ENCODE data around the gene DIAPH2. TPM values are rescaled to one million over a fixed set of nuclear protein-coding genes. Genes with fewer than 3 reads are reported as not detected.

DIAPH2 gene
- total RNA-seq, 1 experiment from 2014 or later, result 22.5 TPM

DNA sequence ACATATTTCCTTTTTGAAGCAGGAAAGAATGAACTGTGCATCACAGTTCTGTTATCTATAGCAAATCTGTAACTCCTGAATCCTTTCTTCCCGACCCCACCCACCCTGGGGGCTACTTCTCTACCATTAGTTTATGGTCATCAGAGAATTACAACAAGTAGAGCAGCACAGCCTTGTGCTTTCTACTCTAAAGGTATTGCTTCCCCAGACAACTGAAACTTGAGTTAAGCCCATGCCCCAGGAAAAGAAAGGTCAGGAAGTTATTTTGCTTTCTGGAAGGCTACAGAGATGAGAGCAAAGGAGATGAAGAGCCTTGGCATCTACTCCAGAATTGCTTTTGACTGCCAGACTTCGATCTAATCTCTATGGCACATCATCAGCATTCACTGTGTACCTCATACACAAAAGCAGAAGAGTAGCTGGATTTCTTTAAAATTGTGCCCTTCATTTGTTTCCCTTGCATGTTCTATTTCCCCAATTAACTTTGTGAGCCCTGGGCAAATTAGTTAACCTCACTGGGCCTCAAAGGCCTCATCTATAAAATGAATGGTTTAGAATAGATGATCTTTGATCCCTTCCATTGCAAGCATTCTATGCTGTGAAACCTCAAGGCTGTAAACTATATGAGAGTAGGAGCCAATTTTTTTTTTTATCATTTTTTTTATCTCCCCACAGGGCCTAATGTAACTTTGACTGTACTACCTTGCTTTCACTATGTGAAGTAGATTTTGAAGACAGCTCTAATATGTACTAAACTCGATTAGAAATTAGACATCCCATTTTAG lies 794.7 kb downstream of the DIAPH2 start:
- Histone ChIP-seq H3K9me3 (replicated peaks) (no peaks in the 10 kb centered on the region), H3K4me3 (no peak overlapping the region), H3K4me1 (no peaks in the 10 kb centered on the region), H3K27ac (no peak overlapping the region), H3K27me3 (no peaks in the 10 kb centered on the region), H3K36me3 (no peaks in the 10 kb centered on the region)
- DNase-seq, result no peak

DNA sequence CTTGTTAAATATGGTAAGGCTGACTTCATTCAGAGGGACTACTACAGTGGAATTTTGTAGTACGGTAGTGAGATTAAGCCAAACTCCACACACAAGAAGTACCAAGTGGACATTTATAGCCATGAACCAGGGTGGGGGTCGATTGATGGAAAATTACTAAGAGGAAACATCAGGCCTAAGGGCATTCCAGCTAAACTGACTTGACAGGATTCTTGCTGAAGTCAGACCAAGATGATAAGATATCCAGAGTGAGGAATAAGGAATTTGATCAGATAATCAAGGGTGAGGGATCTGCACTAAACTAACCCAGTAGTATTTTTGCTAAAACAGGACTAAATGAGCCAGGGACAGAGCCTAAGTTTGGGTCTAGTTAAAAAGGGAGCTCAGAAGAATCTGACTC lies 796.6 kb downstream of the DIAPH2 start:
- no peak for DNase-seq
- Histone ChIP-seq H3K4me1 (peaks cover 4% of the 10 kb centered on the region; the same call in 1 of the 2 replicates), H3K27ac (no peak overlapping the region), H3K9me3 (replicated peaks) (no peaks in the 10 kb centered on the region), H3K4me3 (no peak overlapping the region), H3K27me3 (no peaks in the 10 kb centered on the region), H3K36me3 (no peaks in the 10 kb centered on the region)

DNA sequence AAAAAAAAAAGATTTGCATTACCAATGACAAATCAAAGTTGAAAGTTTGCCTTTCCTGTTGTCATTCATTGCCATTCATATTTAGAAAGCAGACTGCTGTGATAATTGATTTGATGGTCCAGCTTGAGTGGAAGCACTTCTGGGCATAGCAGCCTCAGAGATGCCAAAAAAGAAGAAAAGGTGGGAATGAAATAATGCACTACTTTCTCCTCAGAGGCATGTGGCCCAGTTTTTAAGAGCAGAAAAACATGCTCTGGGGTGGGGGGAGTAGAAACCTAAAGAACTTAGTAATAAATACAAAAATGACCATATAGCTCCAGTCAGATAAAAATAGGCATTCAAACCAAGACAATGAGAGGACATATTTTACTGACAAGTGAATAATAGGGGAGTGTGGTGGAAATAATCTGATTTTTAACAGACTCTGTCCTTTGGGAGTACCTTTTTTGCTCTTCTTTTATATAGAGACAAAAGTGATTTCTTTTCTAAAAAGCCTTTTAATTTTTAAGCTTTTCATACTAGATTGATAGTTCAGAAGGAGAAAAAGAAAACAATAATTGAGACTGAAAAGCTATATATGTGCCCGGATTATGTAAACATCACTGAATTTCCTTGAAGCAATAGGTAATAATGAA lies 798.1 kb downstream of the DIAPH2 start:
- Histone ChIP-seq H3K27ac (no peak overlapping the region), H3K36me3 (no peaks in the 10 kb centered on the region), H3K27me3 (no peaks in the 10 kb centered on the region), H3K4me3 (no peak overlapping the region), H3K9me3 (replicated peaks) (no peaks in the 10 kb centered on the region), H3K4me1 (peaks cover 4% of the 10 kb centered on the region; the same call in 1 of the 2 replicates)
- DNase-seq, result no peak

DNA sequence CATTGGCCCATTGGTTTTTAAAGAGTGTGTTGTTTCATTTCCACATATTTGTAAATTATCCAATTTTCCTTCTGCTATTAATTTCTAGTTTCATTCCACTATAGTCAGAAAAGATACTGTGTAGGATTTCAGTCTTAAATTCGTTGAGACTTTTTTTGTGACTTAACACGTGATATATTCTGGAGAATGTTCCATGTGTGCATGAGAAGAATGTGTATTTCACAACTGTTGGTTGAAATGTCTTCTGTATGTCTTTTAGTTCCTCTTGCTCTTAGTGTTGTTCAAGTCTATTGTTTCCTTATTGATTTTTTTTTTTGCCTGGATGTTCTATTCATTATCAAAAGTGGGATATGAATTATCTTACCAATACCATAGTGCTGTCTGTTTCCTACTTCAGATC lies 806.0 kb downstream of the DIAPH2 start:
- no peak overlapping the region for H3K4me3 ChIP-seq
- H3K9me3 ChIP-seq (replicated peaks), result no peaks in the 10 kb centered on the region
- H3K27ac ChIP-seq, result no peak overlapping the region
- H3K27me3 ChIP-seq, result no peaks in the 10 kb centered on the region
- DNase-seq, result no peak
- no peaks in the 10 kb centered on the region for H3K4me1 ChIP-seq
- H3K36me3 ChIP-seq, result no peaks in the 10 kb centered on the region

DNA sequence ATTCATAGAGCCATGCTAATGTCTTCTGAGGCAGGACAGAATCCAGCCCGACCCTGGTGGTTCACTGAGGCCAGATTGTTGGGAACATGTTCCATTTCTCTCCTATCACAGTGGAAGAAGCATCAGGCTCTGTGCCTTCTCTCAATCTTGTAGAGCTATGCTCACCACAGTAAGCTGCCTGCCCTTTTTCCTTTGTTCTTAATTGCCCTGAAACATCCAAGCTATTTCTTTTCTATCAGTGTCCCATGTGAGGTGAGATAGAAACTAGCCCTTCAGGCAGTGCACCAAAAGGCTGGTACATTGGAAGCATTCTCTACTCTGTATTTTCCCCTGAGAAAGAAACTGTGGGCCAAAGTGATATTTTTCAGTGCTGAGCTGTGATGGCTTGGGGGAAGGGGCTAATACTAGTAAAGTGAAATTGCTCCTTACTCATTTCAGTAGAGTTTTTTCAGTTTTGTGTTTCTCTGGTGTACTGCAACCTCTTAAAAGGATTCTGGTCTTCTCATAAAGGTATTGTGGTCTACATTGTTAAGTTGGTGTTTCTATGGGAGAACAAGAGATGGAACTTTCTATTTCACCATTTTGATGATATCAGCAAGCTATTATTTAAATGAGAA lies 810.2 kb downstream of the DIAPH2 start:
- H3K27me3 ChIP-seq, result no peaks in the 10 kb centered on the region
- no peak for DNase-seq
- no peak overlapping the region for H3K27ac ChIP-seq
- H3K4me1 ChIP-seq, result no peaks in the 10 kb centered on the region
- H3K4me3 ChIP-seq, result no peak overlapping the region
- H3K36me3 ChIP-seq, result no peaks in the 10 kb centered on the region
- no peaks in the 10 kb centered on the region for H3K9me3 ChIP-seq (replicated peaks)

DNA sequence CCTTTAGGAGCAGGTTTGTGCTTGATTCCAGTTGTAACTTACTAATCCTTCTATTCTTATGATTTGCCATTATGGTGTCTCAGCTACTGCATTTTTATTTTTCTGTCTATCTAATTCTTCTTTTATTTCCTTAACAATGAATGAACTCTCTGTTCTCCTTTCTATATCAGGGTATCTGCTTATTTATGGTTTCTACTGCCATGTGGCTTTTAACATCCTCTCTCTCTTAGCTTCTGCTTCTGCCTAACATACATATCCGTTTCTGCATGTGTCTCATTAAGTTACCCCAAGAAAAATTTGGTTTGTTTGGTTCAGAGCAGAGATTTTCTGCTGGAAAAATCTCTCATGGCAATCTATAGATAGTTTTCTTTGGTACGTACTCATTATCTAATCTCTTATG lies 813.5 kb downstream of the DIAPH2 start:
- H3K27ac ChIP-seq, result no peak overlapping the region
- DNase-seq, result no peak
- H3K27me3 ChIP-seq, result no peaks in the 10 kb centered on the region
- no peaks in the 10 kb centered on the region for H3K9me3 ChIP-seq (replicated peaks)
- no peak overlapping the region for H3K4me3 ChIP-seq
- no peaks in the 10 kb centered on the region for H3K36me3 ChIP-seq
- H3K4me1 ChIP-seq, result no peaks in the 10 kb centered on the region

DNA sequence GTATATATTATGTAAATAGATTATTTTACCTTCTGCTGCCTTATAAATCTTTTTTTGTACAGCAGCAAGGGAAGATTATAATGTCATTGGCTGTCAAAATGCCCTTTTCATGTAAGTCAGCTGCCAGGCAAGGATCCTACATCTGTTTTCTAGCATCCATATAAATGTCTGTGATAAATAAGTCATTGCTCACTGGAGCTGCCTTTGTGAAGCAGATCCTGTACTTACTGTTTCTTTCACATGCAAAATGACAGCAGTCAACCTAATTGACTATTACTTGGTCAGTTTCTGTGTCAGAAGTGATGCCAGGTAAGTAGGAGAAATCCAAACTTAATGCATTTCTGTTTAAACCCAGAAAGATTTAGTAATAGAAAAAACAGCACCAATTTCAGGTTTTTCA lies 819.8 kb downstream of the DIAPH2 start:
- Histone ChIP-seq H3K4me1 (no peaks in the 10 kb centered on the region), H3K36me3 (no peaks in the 10 kb centered on the region), H3K27me3 (no peaks in the 10 kb centered on the region), H3K9me3 (replicated peaks) (no peaks in the 10 kb centered on the region), H3K4me3 (no peak overlapping the region), H3K27ac (no peak overlapping the region)
- DNase-seq, result no peak

DNA sequence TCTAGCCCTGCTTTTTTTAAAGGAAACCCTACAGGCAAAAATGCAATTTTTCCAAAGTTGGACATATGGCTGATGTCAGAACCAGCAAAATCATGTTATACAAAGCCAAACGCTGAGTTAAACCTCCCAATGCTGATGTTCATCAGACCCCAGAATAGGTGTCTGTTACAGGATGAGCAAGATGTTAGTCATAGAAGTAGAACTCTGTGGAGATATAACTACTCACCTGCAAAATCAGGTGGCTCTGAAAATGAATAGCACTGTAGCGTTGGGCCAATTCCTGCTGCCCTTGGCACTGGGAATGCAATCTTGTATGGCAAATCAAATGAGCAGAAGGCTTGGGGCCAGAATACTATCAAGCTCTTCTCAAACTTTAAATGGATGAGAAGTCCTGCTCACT lies 833.1 kb downstream of the DIAPH2 start:
- no peak for DNase-seq
- no peak overlapping the region for H3K27ac ChIP-seq
- no peaks in the 10 kb centered on the region for H3K36me3 ChIP-seq
- no peaks in the 10 kb centered on the region for H3K27me3 ChIP-seq
- no peaks in the 10 kb centered on the region for H3K4me1 ChIP-seq
- H3K9me3 ChIP-seq (replicated peaks), result no peaks in the 10 kb centered on the region
- H3K4me3 ChIP-seq, result no peak overlapping the region

DNA sequence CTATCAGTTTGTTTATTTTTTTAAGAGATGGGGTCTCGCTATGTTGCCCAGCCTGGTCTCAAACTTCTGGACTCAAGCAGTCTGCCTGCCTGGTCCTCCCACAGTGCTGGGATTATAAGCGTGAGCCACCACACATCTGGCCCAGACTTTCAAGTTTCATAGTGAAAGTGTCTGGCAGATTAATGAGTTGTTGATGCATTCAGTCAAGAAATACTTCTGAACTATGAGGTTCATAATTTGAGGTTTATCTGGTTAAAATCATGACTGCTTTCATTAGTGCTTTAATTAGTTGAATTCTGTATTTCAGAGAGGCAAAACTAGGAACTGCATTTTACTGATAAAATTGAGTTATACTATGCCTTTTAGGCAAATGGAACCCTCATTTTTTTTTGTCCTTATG lies 837.7 kb downstream of the DIAPH2 start:
- Histone ChIP-seq H3K9me3 (replicated peaks) (no peaks in the 10 kb centered on the region), H3K27ac (no peak overlapping the region), H3K27me3 (no peaks in the 10 kb centered on the region), H3K36me3 (no peaks in the 10 kb centered on the region), H3K4me3 (no peak overlapping the region), H3K4me1 (peaks cover 3% of the 10 kb centered on the region; the same call in 1 of the 2 replicates)
- DNase-seq, result no peak

DNA sequence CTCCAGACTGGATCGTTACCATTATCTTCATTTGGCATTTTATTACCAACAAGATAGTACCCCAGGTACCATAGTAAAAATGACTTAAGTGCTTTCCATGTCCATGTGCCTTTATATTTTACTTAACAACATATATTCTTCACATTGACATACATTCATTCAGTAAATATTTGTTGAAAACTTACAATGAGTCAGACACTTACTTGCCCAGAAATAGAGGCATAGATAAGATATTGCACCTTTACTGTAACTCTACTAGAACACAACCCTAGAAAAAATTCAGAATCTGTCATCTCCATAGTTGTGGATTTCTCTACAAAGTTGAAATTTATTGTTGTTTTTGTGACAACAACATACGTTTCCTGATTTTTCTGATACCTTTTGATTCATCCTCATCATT lies 839.7 kb downstream of the DIAPH2 start:
- Histone ChIP-seq H3K27ac (peak overlapping the region; percentile 56), H3K9me3 (replicated peaks) (no peaks in the 10 kb centered on the region), H3K4me1 (peaks cover 3% of the 10 kb centered on the region; the same call in 1 of the 2 replicates), H3K4me3 (no peak overlapping the region), H3K36me3 (no peaks in the 10 kb centered on the region), H3K27me3 (no peaks in the 10 kb centered on the region)
- DNase-seq, result no peak

DNA sequence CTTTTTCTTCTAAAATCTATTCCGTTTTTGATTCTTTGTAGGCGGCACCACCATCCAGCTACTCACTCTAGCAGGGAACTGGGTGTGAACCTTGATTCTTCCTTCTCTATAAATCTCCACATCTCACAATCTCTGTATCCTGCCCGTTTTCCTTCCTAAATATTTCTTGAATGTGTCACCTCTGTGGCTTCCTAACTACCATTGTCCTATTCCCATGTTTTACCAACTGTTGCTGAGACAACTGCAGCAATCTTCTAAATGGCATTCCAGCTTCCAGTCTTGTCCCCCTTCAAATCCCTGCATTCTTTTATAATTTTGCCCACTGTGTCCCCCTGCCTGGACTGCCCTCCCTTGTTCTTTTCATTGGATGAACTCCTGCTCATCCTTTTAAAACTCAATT lies 840.4 kb downstream of the DIAPH2 start:
- no peaks in the 10 kb centered on the region for H3K36me3 ChIP-seq
- peaks cover 3% of the 10 kb centered on the region; the same call in 1 of the 2 replicates for H3K4me1 ChIP-seq
- peak overlapping the region; percentile 56 for H3K27ac ChIP-seq
- no peaks in the 10 kb centered on the region for H3K27me3 ChIP-seq
- peak; percentile 16 to 20 for DNase-seq
- no peaks in the 10 kb centered on the region for H3K9me3 ChIP-seq (replicated peaks)
- H3K4me3 ChIP-seq, result no peak overlapping the region

DNA sequence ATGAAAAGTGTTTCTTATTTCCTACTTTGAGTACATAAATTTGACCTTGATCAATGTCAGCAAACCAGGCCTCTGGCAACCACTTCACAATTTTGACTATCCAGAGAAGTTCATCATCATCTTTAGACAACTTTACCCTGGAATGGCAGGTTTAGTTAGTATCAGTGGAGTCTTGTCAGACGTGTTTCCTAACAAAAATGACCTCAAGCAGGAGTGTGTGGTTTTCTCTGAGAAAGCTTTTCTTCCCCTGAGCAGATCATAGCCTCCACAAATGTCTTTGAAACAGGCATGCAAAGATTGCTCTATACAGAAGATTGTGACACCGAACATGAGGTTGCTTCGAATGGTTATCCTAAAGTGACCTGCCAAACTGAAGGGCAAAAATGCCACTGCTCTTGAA lies 841.3 kb downstream of the DIAPH2 start:
- no peak for DNase-seq
- Histone ChIP-seq H3K36me3 (no peaks in the 10 kb centered on the region), H3K27me3 (no peaks in the 10 kb centered on the region), H3K4me3 (no peak overlapping the region), H3K9me3 (replicated peaks) (no peaks in the 10 kb centered on the region), H3K27ac (no peak overlapping the region), H3K4me1 (peaks cover 3% of the 10 kb centered on the region; the same call in 1 of the 2 replicates)

DNA sequence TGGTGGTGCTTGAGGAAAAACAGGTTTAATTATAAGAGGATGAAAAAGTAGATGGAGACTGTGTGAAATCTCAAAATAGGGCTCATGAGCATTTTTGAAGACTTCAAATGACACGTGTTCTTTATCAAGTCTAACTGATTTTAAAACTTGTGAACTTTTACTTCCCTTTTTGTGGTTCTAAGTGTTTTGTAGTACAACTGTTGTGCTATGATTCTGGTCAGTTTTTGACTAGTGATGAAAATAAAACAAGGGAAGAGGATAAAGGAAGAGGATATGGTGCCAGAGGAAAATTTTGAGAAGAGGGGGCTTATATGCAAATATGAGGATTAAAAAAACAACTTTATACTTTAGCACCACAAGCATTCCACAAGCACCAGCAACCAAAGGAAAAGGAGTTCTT lies 843.1 kb downstream of the DIAPH2 start:
- Histone ChIP-seq H3K4me3 (no peak overlapping the region), H3K27me3 (no peaks in the 10 kb centered on the region), H3K27ac (no peak overlapping the region), H3K4me1 (peaks cover 3% of the 10 kb centered on the region; the same call in 1 of the 2 replicates), H3K36me3 (no peaks in the 10 kb centered on the region), H3K9me3 (replicated peaks) (no peaks in the 10 kb centered on the region)
- no peak for DNase-seq

DNA sequence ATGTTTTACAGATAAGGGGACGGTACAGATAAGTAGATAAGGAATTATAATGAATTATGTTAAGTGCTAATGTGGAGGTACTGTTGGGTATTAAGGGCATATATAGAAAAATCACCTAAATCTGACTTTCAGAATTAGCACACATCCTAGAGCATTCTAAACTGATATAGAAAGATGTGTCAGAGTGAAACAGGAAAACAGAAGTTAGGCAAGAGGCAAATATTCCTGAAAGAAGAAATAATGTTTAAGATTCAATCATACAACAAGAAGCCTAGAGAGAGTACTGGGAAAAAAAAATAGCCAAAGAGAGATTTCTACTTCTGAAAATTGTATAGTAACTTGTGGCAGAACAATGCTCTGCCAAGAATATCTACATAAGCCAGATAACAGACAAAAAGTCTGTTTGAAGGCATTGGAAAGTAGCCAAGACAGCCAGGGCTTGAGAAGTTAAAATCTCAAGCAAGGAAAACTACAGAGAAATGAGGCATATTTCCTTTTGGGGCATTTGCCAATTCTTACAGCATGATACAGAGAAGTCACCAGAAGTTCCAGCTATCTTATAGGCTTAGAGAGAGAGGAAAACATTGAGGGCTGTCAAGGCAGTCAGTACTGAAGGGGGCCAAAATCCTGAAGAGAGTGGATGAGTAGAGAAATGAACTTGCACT lies 845.0 kb downstream of the DIAPH2 start:
- Histone ChIP-seq H3K27ac (no peak overlapping the region), H3K9me3 (replicated peaks) (no peaks in the 10 kb centered on the region), H3K4me1 (peaks cover 3% of the 10 kb centered on the region; the same call in 1 of the 2 replicates), H3K27me3 (no peaks in the 10 kb centered on the region), H3K36me3 (no peaks in the 10 kb centered on the region), H3K4me3 (no peak overlapping the region)
- no peak for DNase-seq

DNA sequence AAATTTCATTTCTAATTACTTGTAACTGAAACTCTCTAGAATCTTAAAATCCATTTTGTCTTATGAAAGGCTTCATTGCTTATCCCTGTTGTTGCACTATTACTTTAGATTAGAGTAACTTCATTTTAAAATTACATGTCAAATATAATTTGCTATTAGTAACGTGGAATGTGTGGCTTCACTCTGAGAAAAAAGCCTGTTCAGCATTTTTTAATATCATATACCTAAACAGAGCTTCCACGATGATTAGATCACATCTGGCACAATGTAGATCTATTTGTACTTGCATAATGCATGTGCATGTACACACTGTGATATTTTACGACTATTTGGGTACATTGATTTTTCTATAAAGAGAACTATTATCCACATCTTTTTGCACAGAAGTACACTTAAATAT lies 847.2 kb downstream of the DIAPH2 start:
- H3K36me3 ChIP-seq, result no peaks in the 10 kb centered on the region
- no peak for DNase-seq
- no peak overlapping the region for H3K4me3 ChIP-seq
- no peaks in the 10 kb centered on the region for H3K27me3 ChIP-seq
- no peaks in the 10 kb centered on the region for H3K9me3 ChIP-seq (replicated peaks)
- no peaks in the 10 kb centered on the region for H3K4me1 ChIP-seq
- H3K27ac ChIP-seq, result no peak overlapping the region
